OCI-LY7 (cell line): ENCODE data around the gene TRIM69.
"Not testable (repeated sequence)": the region's sequence is repeated elsewhere in the genome, so short reads cannot be mapped to it uniquely, and the experiment has no call there.

Source experiments
- CTCF ChIP-seq: fragments of 200-600 bp; sonication (generic); conservative IDR thresholded peaks from 2 replicates; pipeline ENCODE4 v1.5.1; 2014; ENCODE audit warnings: mild to moderate bottlenecking, antibody characterized with exemption, low read length, moderate library complexity, mixed read lengths
- EZH2phosphoT487 ChIP-seq: fragments of 200-600 bp; sonication (generic); IDR thresholded peaks from 2 replicates; pipeline ENCODE4 v1.6.1; 2018; ENCODE audit warnings: low read depth, borderline replicate concordance, mild to moderate bottlenecking, mixed run types, antibody characterized with exemption, low read length, moderate library complexity, mixed read lengths

GRCh38 chr15:44770715-44771114 is 34.4 kb downstream of the TRIM69 start:
- not testable (repeated sequence) for TF ChIP-seq CTCF, EZH2phosphoT487
